HK-2 (cell line): ENCODE data around the gene IGF1R.

Experiments
- DNase-seq: peaks from one replicate; pipeline ENCODE4 v3.0.0-alpha.2; 2018; ENCODE audit not compliant: unreplicated experiment

The IGF1R gene

DNA sequence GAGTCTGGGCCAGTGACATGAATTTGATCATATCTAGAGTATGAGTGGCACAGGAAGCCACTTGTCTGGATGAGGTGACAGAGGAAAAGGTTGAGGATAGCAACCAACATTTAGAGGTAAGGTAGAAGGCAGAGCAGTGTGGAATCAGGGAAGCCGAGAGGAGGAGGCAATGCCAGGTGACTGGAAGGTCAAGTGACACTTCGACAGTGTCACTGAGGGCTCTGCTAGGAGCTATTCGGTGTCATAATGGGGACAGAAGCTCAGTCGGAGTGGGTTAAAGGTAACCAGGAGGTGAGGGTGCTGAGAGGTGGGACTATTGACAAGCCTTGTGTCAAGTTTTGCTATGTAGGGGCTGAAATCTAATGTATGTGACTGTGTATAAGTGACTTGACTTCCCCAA, 56.7 kb downstream of the IGF1R start:
- no peak for DNase-seq

DNA sequence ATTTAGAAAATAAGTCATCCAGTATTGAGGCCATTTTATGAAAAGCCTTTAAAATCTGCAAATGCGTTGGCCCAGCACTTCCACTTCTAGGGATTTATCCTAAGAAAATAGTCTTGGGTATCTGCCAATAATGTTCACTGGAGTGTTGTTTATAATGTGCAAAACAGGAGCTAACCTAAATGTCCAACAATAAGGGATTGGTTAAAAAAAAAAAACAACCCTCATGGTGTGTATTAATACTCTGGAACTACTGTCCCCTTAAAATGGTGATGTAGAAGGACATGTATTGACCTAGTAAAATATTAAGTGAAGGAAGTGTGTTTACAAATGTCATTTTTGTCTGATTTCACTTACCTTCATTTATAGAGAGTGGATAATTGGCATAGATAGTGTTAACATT, 58.0 kb downstream of the IGF1R start:
- no peak for DNase-seq

DNA sequence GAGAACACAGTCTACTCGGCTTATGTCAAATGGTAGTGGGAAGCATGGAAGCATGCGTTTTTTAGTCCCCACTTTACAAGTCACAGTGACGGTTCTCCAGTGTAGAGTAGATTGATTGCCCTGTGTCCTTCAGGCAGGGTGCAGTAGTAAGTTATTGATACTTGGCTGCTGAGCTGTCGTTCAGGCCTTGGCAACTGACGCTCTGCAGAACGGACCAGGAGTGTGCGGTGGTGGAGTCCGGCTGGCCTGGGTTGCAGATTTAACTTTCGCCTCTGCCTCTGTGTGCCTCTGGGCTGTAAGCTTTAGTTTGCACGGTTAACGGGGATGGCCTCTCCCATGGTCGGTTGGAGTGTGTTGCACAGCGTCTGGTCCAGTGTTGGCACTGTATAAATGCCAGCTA, 58.6 kb downstream of the IGF1R start:
- no peak for DNase-seq

DNA sequence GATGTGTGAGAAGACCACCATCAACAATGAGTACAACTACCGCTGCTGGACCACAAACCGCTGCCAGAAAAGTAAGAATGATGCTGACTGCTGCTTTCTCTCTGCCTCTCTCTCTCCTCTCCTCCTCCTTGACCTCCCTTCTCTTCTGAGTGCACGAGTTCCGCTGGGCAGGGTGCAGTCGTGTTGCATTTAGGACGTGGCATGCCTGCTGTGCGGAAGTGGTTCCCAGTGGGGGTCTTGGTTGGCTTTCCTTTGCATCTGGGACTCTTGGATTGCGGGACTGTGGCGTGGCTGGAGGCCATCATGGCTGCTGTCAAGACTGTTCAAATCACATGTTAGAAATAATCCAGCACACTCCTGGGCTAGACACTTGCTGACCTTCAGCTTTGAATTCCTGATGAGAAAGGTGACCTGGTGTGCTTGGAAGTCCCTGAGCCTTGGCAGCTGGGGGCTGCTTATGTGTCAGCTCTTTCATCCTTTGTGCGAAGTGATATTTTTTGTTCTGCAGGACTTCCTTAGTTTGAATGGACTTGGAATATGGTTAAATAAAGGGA, 59.8 kb downstream of the IGF1R start:
- no peak for DNase-seq

DNA sequence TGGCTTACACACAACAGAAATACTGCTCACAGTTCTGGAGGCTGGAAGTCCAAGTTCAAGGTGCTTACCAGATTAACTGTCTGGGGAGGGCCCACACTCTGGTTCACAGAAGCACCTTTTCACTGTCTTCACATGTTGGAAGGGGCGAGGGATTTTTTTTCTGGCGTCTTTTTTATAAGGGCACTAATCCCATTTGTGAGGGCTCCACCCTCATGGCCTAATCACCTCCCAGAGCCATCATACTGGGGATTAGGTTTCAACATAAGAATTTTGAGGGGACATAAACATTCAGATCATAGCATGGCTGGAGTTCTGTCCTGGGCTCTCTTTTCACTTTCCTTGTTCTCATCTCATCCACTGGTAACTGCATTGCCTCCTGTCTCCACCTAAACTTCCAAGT, 63.5 kb downstream of the IGF1R start:
- DNase-seq = no peak

DNA sequence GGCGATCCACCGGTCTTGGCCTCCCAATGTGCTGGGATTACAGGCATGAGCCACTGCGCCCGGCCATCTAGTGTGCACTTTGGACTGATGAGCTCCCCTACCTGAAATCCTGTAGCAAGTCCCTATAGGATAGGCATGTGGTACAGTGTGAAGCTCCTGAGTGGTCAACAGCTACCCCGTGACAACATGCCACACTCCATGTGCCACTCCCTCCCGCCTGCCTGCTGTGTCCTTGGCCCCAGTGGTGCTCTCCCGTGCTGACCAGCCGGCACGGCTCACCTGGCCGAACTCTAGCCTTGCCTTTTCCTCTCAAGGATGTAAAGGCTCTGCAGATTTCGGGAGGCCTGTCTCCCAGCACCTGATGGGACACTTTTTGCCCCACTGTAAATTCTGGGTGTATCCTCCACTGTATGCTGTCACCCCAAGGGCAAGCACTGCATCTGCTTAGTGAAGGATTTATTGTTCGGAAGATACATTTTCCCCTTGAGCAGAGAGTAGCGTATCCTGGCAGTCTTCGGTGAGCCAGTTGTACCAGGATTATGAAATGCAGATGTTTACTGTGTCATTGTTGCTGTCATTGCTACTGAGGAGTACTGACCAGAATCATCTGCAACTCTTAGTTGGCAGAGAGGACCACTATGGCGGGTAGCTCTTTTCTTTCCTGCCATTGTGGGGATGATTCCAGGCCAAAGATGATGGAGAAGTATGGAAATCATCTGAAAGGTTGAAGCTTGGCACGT, 64.7 kb downstream of the IGF1R start:
- DNase-seq = no peak

DNA sequence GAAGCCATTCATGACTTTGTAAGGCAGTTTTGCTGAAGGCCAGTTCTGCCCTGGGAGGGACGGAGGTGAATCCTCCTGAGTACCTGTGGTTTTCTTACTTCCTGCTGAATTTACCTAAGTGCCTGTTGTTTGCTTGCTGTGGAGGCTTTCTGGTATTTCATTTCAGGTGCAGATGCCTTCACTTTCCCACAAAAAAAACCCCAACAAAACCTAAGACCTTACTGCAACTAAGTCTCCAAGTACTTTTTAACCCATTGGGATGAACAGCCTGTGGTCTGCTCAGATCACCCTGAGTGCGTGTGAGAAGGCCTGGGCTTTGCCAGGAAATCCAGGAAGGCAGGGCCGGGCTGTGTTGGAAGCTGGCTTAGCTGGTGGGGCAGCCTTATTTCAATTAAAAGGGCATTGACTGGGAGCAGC, 65.3 kb downstream of the IGF1R start:
- DNase-seq = no peak

DNA sequence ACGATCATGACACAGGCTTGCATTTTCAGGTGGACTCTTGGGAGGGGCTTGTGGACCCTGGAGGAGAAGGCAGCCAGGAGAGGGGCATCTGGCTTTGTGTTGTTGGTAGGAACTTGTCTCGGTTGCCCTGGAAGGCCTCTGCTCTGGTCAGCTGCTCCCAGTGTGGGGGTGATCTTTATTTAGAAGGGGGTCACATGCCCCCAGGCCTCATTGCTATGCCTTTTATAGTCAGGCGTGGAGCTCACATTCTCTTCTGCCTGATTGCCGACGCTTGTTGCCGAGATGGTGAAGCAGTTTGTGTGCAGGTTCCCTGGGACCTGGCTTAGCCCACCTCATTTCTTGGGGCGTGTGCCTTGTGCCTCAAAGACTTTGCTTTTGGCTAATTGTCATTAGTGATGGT, 66.6 kb downstream of the IGF1R start:
- DNase-seq = no peak

DNA sequence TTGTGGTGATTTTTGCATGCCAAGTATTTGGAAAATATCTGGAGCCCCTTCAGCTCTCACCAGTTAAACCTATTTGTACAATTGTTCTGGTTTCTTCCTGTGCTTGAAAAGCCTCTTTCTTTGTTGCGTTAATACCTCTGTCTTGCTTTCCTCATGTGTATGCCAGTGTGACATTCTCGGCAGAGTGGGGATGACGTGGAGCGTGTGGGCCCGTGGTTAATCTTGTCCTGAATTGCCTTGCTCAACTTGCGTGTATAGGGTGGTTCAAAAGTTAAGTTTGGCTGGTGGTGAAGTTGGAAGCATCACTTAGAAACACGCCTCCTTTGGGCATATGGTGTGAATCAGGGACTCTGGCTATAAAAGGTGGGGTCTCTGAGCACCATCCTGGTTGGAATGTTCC, 67.1 kb downstream of the IGF1R start:
- no peak for DNase-seq

DNA sequence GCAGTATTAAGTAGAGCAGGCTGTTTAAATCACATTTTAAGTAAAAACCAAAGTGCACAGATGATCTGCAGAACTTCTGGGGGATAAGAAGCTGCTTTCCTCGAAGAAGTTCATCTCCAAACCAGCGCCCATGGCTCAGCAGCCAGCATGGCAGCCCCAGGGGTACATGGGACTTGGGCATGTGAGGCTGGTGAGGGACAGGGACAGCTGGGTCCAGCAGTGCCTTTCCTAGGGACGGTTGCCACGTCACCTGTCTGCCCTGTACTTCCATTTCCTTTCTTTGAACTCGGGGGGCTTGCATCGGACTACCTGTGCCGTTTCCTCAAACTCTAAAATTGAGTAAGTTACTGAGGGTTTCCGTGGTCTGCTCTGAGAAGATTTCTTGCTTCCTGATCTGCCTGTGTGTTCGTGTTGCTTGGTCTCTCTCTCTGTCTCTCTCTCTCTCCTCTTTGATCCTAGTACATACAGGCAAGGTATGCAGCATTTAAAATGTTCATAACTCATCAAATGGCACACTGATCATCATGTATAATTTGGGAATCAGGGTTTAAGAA, 67.6 kb downstream of the IGF1R start:
- no peak for DNase-seq

DNA sequence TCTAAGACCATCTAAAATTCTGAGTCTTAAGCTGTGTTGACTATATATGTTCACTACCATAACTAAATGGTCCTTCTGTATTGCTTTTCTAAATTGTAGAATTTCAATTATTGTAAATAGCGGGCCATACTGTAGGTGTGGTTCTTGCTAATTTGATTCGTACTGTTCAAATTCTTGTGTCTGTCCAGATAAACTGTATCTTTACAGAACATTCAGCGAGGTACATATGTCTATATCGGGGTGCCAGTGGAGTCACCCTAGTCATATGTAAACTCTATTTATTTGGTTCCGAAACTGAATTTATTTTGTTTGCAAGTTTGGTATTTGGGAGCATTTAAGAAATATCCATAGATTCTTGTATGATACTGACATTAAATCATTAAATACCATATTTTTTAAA, 69.0 kb downstream of the IGF1R start:
- no peak for DNase-seq

DNA sequence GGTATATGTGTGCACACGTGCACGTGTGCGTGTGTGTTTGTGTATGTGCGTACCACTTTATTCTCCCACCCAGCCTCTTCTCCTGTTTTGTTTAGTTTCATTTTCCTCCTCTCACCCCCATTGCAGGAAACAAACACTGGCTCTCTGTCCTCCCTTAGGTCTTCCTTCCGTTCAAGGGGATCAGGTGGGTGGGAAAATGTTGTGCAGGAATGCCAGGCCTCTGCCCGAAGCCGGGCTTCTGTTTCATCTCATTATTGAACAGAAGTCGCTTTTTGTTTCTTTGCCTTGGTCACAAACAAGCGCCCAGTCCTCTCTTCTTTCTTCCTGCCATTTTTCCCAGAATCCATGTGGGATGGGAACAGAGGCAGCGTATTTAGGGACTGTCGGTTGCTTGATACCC, 69.6 kb downstream of the IGF1R start:
- DNase-seq = no peak

DNA sequence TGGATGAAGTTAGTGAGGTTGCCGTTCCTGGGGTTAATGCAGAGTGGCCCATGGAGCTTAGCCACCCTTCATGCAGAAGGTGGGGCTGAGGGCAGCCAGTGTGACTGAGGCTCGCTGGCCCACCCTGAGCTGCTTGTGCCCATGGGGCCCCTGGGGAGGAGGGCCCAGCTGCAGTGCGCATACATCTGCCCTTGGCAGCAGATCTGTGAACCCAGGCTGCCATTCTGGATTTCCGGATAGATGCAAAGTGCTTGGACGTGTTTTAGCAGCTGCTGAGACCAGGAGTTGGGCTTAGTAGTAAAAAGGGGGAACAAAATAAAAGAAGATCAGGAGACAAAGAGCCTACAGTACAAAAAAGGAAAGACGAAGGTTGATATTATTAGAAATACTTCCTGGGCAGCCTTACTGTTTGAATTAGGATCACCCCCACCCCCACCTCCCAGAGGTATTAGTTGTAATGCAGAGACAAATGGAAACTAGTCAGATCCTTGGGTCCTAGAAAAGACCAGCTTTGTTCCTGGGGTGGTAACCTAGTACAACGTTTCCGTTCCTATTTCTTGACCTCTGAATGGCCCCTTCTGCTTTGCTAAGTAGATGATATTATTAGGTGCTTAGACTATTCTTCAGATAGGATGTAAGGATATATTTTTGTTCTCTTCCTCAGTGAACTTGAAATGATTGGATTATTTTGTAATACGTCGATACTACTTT, 70.2 kb downstream of the IGF1R start:
- no peak for DNase-seq

DNA sequence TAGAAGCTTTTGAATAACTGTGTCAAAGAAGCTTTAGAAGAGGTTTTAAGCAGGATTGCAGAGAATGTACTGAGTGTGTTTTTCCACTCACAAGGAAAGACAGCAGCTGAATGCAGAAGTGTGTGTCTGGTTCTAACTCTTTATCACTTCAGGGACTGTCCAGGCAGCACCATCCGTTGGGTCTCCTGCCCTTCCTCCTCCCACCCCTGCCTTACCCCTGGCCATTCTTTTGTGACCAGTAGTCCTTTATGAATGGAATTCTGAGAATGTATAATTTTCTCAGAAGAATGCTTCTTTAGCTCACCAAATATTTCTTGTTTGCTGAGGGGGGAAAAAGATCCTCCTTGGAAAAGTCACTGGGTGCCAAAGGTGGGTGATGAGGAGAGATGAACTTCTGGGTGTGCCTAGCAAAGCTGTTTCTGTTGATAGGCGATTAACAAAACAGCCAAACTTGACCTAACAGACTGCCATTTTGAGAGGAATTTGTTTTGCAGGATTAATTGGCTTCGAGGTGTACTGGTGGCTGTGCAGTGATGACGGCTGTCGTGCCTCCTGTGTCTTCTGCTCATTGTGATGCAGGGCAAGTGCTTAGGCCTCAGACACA, 70.9 kb downstream of the IGF1R start:
- no peak for DNase-seq

DNA sequence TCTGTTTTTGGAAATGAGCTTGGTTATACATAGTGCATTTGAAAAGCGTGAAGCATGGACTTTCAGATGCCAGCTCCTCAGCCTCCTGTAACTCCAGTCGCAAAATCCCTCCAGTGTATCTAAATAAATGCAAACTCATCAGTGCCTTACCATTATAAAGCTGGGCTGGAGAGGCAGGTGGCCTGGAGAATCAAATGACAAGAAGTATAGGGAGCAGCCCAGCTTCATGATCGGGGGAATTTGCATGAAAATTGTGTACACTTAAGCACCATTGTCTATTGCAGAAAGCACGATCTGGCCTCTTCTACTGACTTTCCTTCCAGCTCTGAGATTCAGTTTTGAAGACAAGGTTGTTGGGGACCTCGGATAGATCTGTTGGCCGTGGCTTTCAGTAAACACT, 71.7 kb downstream of the IGF1R start:
- no peak for DNase-seq

DNA sequence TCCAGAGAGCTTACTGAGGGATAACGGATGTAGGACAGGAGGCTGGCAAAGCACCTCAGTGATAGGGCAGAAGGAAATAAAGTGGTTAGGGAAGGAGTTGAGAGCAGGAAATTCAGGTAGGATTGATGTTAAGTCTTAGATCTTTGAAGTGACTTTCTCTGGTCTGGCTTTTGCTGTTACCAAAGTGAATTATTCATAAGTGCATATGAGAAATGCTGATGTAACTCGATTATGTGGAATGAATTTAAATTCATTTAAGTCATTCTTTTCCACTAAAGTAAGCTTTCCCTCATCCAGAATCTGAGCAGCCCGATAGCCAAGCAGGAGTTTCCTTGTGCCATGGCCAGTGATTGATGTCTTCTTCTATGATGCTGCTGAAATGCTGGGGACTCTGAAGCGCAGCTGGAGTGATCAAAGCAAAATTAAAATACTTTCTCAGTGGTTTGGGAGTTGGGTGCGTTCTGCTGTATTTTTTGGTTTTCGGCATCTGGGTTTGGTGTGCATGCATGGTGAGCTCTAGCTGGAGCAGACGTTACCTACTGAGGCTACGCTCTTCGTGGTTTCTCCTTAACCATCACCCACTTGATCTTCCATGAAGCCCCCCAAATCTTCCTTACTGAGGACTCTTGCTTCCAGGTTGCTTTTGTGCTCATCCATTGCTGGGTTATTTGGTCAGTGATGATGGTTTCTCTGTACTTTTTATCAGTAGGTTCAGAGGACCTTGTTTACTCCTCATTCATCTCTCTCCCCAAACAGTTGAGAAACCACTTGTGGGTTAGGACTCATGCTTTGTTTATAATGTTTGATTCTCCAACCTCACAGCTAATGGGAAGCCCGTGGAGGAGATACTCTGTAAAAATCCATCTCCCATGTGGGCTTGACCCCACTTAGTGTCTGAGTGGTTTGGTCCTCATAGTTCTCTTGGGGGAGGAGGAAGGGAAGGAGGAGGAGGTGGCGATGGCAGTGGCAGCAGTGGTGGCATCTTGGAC, 72.5 kb downstream of the IGF1R start:
- DNase-seq = no peak

DNA sequence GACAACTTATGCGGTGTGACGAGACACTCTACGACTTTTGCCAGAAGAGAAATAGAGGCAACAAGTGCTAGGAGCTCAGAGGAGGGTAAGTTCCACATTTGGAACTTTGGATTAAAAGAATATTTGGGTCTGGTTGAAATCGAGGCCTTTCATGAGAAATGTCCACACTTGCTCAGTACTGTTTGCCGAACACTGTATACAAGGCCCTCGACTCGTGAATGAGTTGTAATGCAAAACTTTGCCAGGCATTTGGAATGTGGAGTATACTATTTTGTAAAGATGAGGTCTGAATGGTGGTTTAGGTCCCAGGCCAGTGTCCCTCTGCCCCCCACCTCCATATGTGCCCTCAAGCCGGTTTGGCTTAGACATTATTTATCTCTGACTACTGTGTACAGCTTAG, 73.9 kb downstream of the IGF1R start:
- no peak for DNase-seq

DNA sequence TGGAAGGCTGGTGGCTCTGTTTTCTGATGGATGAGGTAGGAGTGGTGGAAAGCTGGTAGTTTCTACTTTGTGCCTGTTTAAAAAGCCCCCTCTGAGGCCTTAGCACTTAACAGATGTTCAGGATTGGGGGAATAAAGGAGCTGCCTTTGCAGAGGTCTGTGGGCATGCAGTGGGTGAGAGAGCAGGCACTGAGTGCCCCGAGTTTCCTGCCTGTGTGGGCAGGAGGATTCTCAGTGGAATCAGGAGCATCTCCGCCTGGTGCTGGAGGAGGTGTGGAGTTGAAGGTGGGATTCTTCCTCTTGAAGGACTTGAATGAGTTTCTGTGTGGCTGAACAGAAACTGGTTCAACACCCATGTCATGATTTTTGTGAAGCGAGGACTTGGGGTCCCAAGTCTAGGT, 74.3 kb downstream of the IGF1R start:
- DNase-seq = no peak

DNA sequence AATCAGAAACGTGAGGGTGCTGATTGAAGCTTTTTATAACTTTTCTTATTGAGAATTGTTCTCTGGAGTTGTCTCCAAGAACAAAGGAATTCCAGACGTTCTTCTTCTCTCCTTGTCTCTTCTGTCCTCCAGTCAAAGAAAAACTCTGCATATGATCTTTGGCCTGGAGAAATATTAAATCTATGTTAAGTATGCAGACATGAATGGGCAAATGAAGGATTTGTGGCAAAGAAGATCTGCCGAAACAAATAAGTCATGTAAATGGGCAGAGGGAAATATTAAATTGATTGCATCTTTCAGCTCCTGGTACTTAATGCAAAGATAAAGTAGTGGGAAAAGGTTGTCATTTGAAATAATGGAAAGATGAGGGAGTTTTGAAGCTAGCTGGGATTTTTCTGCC, 74.9 kb downstream of the IGF1R start:
- DNase-seq = no peak

DNA sequence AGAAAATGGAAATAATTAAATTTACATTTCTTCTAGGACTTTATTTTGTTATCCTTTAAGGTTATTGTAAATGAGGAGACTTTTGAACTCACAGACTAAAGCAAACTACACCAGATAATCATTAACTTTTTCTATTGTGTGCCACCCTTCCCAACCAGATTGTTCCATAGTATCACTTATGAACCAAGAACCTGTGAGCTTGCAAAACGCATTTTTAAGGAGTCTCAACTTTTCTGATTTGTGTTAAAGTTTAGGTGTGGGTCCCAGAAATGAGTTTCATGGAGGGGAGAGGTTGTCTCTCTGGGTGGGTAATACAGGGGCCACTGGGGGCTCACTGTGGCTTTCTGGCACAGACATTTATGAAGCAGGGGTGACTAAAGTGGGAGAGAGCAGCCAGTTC, 75.7 kb downstream of the IGF1R start:
- DNase-seq = no peak

DNA sequence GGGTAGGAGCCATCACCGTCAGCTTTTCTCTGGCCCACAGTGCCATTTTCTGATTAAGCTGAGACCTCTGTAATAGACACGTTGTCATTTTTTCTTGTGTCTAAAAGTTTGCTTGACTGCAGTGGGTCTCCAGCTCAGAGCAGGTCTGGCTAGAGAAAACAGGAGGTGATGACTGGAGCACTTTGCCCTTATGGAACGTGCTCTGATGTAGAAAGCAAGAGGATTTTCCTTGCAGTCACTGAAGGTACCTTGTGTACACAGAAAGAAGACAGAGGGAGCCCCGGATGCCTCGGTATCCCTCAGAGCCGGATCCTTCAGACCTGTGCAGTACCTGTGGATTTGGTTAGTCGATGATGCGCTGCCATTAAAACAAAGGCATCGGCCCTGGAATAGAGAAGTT, 76.2 kb downstream of the IGF1R start:
- no peak for DNase-seq
